GM18873 (cell line): ENCODE data around the gene MAP4K1.
"Not testable (repeated sequence)": the region's sequence is repeated elsewhere in the genome, so short reads cannot be mapped to it uniquely, and the experiment has no call there.

Experiments
- ATAC-seq: cut with Tn5 transposase; IDR thresholded peaks from one replicate; pipeline ENCODE4 v1.9.1; 2021; ENCODE audit warnings: mild to moderate bottlenecking, moderate library complexity, moderate number of reproducible peaks; ENCODE audit not compliant: unreplicated experiment, low FRiP score

The MAP4K1 gene

DNA sequence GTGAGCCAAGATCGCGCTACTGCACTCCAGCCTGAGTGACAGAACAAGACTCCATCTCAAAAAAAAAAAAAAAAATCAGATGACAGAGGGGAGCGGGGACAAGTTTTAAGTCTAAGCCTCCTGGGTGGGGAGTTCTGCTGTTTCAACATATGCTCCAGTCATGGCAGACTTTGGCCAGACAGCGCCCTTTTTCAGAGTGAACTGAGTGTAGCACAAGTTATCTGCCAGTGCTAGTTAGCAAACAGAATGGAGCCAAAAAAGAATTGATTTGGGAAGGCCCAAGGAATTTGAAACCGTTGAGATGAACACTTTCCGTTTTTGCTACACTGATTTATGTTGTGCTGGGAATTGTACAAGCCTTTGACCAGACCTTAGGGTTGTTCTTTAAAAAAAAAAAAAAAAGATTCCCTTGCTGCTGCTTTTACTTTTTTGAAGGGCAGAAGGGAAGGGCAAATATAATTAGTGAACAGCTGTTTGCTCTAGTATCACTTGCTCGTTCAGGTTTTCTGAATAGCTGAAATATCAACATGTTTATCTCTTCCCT lies 35.3 kb upstream of the MAP4K1 start:
- ATAC-seq = no peak

DNA sequence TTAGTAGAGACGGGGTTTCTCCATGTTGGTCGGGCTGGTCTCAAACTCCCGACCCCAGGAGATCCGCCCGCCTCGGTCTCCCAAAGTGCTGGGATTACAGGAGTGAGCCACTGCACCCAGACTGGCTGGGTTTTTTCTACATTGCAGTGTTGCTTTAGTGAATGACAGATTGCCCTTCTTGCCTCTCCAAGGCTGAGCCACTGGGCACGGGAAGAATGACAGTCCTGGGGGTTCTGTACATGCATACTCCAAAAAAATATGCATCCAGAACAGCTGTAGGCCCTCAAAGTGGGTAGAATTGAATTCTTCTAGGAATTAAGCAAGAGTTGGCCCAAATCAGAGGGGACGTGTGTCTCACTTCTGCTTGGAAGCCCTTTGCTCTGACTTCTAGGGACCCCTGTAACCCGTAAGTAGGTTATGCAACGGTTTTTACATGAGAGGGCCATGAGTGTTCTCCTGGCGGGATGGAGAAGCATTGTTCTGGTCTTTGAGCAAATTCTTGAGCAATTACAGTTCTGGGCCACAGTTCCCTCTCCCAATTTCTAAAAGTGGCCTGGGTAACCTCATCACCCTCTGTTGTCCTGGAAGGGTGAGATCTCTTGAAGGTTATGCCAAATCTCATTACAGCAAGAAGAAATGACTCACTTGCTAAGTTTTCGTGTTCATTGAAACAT lies 33.3 kb upstream of the MAP4K1 start:
- no peak for ATAC-seq

GRCh38 chr19:38650172-38650775 lies 32.5 kb upstream of the MAP4K1 start:
- ATAC-seq = no peak

- ATAC-seq = no peak
These were observed 31.8 kb upstream of the MAP4K1 start for GRCh38 chr19:38649305-38650171.

GRCh38 chr19:38648769-38649304 lies 31.1 kb upstream of the MAP4K1 start:
- ATAC-seq = no peak

DNA sequence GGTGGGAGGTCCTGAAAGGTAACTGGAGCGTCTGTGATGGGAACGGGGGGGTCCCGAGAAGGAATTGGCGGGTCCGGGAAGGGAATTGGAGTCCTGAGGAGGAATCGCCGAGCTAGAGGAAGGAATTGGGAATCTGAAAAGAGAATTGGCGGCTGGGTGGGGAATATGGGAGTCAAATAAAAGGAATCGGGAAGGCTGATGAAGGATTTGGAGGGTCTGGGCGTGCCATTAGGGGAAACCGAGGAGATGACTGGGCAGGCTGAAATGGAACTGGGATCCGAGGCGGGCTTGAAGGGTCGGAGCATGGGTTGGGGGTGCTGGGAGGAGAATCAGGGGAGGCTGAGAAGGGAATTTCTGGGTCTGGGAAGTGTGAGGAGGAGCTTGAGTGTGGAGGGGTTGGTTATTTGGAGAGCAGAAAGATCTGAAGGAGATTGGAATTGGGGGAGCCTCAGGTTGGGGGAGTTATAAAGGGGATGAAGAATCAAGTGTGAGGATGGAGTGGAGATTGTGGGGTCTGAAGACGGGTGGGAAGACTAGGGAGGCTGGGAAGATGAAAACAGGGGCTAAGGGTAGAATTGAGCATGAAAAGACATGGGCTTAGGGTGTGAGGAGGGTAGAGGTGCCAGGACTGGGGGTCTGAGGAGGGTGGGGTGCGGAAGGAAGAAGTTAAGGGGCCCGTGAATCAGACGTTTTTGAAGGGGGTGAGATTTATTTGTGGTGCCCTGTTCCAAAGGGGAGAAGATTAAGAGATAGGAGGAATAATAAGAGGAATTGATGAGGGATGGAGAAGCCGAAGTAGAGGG lies 30.4 kb upstream of the MAP4K1 start:
- ATAC-seq = no peak

GRCh38 chr19:38647368-38647965 lies 29.7 kb upstream of the MAP4K1 start, which contains the start of gene ACTN4:
Gene ACTN4, plus strand, starts transcription at chr19:38647649. Its CDS starts 97 bp downstream, at chr19:38647746.
- ATAC-seq = peak; percentile 68

DNA sequence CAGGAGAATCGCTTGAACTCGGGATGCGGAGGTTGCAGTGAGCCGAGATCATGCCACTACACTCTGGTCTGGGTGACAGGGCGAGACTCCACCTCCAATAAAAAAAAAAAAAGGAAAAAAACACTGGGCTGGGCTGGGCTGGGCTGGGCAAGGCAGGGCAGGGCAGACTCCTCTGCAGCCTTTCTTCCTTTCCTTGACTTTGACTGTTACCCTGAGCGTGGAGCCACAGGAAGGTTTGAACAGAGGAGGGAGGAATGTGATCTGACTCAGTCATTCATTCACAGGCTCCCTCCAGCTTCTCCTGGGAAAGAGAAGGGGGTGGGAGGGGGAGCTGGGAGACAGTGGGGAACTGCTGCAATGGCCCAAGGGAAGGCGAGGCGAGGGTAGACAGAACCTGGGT lies 27.0 kb upstream of the MAP4K1 start:
- no peak for ATAC-seq

DNA sequence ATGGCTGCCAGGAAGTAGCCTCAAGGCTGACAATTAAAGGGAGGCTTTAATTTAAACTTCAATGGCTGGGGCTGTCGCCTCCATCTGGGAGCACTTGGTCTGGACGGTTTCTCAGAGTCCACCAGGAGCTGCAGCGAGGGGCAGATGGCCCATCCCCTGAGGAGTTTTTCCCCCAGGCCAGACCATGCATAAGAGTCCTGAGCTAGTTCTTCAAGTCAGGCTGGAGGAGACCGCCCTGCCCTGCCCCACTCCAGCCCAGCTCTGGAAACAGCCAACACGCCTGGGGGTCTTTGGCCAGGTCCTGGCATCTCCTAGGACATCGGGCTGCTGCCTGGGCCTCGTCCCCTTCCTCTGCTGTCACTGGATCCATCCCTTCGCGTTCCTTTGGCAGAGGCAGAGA lies 24.4 kb upstream of the MAP4K1 start:
- no peak for ATAC-seq

GRCh38 chr19:38640368-38640767 lies 22.6 kb upstream of the MAP4K1 start:
- no peak for ATAC-seq

DNA sequence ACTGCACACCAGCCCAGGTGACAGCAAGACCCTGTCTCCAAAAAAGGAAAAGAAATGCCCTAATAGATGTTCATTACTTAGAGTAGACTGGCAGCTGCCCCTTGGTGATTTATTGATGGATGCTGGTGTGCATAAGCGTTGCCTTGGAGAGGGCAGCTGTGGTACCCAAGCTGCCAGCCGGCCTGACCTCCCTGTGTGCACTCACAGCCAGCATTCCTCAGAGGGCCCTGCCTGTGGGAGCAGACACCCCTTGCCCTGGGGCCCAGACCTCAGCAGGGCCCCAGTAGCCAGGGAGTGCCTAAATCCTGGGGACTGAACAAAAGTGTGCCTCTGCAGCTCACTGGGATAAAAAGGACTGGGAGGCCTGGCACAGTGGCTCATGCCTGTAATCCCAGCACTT lies 21.9 kb upstream of the MAP4K1 start:
- no peak for ATAC-seq

DNA sequence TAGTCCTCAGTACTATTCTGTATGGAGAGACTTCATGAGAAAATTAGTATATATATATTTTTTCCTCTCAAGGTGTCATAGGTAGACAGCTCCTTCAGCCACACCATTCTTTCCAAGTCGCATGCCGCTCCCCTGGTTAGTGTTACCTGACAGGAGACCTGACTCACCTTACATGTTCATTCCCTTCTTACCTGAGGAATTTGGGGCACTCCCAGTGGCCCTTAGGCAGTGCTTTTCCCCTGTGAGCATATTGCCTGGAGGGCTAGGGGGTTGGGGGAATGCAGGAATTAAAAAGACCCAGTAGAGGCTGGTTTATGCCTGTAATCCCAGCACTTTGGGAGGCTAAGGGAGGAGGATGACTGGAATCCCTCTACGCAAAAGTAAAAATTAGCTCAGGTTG lies 20.7 kb upstream of the MAP4K1 start:
- no peak for ATAC-seq

DNA sequence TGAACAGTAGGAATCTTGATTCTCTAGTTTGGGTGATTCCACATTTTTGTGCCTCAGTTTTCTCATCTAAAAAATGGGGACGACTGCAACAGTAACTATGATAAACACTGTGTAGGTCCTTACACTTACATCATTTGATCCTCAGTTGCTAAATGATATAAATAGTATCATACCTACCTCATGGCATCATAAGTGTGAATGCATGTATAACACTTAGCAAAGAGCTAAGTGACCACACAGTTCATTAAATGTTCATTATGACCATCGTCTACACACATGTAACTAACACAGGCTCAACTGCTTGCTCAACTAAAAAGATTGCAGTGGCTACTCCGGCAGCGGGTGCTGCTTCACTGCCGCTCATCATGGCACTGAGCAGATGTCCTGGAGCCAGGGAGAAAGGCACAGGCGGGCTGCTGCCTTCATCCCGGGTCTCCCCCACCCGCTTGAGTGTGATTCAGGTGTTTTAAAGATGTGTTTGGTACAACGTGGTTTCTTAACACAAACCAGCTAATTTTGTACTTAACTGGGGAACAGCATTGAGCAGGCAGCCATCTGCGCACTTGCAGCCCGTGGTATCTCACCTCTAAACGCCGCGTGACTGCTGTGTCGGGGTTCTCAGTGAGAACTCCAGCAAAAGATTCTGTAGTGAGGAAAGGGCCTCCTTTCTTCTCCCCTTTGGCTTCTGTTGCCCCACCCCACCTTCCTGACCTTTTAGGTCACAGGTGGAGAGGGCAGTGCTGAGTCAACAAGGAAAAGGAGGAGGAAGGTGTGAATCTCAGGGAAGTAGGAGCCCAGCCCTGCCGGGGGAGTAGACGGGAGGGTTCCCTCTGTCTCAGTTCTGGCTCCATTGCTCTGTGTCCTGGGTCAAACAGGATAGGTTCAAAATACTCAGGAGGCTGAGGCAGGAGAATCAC lies 18.0 kb upstream of the MAP4K1 start:
- ATAC-seq = no peak

DNA sequence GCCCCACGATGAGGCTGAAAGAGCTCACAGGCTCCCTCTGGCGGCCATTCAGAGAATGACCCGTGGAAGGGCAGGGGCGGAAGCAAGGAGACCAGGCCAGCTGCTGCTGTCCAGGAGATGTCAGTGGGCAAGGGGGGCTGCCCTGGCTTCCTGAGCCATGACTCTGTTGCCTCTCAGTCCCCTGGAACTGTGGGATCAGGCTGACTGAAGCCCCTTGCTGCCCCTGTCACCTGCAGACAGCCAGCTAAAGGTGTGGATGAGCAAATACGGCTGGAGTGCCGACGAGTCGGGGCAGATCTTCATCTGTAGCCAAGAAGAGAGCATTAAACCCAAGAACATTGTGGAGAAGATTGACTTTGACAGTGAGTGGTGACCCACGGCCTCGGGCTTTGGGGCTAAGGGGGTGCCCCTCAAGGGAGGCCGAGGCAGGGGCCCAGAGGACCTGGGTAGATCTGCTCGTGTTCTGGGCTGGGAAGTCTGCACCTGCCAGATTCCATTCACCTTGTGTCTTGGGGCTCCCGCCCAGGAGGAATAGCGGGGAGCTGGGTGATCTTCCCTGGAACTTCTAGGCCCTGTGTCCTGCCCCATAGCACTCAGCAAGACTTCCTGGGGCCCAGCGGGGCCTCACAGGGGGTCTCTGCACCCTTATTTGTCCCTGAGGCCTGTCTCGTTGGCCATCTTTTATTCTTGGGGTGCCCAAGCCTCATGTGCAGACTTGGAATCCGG lies 17.2 kb upstream of the MAP4K1 start:
- ATAC-seq = no peak

DNA sequence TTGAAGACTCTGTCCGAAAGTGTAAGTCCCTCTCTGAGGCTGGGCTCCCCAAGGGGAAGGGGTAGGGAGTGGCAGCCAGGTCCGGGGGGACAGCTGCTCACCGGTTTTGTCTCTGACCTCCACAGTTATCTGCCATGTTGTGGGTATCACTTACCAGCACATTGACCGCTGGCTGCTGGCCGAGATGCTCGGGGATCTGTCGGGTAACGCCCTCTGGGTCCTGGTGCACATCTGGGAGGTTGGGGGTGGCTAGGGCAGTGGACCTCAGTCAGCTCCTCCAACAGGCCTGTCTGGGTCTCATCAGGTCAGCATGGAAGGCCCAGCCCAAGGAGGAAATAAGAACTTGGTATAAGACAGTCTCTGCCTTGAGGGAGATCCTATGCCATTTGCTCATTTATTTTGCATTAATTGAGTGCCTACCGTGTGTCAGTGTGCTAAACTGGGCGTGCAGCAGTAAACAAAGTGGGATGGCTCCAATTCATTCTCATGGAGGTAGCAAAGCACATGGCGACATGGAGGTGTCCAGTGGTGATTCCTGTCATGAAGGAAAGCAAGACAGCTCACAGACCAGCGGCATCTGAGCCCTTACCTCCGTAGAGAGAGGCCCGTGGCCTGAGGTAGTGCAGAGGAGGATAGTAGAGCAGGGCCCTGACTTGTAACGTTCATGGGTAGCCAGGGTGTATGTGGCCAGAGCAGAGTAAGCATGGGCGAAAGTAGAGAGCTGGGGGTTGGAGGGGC lies 14.9 kb upstream of the MAP4K1 start:
- no peak for ATAC-seq

DNA sequence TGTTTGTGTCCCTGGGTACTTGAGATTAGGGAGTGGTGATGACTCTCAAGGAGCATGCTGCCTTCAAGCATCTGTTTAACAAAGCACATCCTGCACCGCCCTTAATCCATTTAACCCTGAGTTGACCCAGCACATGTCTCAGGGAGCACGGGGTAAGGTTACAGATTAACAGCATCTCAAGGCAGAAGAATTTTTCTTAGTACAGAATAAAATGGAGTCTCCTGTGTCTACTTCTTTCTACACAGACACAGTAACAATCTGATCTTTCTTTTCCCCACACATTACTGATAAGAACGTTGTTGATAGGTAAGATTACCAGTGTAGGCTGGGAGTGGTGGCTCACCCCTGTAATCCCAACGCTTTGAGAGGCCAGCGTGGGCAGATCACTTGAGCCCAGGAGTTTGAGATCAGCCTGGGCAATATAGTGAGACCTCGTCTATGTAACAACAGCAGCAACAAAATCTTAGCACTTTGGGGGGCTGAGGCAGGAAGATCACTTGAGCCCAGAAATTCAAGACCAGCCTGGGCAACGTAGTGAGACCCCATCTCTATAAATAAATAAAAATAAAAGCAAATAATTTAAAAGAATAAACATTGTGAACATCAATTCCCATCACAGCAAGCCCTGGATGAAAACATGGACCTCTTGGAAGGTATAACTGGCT lies 14.2 kb upstream of the MAP4K1 start:
- ATAC-seq = not testable (repeated sequence)

DNA sequence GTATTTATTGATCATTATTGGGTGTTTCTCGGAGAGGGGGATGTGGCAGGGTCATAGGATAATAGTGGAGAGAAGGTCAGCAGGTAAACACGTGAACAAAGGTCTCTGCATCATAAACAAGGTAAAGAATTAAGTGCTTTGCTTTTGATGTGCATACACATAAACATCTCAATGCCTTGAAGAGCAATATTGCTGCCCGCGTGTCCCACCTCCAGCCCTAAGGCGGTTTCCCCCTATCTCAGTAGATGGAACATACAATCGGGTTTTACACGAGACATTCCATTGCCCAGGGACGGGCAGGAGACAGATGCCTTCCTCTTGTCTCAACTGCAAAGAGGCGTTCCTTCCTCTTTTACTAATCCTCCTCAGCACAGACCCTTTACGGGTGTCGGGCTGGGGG lies 13.5 kb upstream of the MAP4K1 start:
- ATAC-seq = not testable (repeated sequence)
